ENCODE data around the gene ZFYVE28.

Gene ZFYVE28

GRCh38 chr4:2273657-2274319 is 144.7 kb downstream of the ZFYVE28 start:
- no peak overlapping the region for H3K4me3 ChIP-seq (ENCODE audit: low read length)
- no peak for TF ChIP-seq CTCF (IDR thresholded peaks at IDR 0.05; ENCODE audit: insufficient read depth, low read depth, low read length, missing control alignments)
- no peak for DNase-seq (ENCODE audit: low read depth)

- DNase-seq (ENCODE audit: low read depth) = no peak
- no peak for TF ChIP-seq CTCF (IDR thresholded peaks at IDR 0.05; ENCODE audit: insufficient read depth, low read depth, low read length, missing control alignments)
- H3K4me3 ChIP-seq (ENCODE audit: low read length) = no peak overlapping the region
Measured at GRCh38 chr4:2273221-2273620, 145.2 kb downstream of the ZFYVE28 start.

- TF ChIP-seq CTCF (IDR thresholded peaks at IDR 0.05; ENCODE audit: insufficient read depth, low read depth, low read length, missing control alignments) = no peak
- no peak overlapping the region for H3K4me3 ChIP-seq (ENCODE audit: low read length)
- no peak for DNase-seq (ENCODE audit: low read depth)
Measured at GRCh38 chr4:2272828-2273120, 145.7 kb downstream of the ZFYVE28 start.

- TF ChIP-seq CTCF (IDR thresholded peaks at IDR 0.05; ENCODE audit: insufficient read depth, low read depth, low read length, missing control alignments) = no peak
- DNase-seq (ENCODE audit: low read depth) = no peak
- H3K4me3 ChIP-seq (ENCODE audit: low read length) = no peak overlapping the region
Measured at GRCh38 chr4:2272026-2272827, 146.2 kb downstream of the ZFYVE28 start.

GRCh38 chr4:2271279-2272025 is 147.0 kb downstream of the ZFYVE28 start:
- no peak for TF ChIP-seq CTCF (IDR thresholded peaks at IDR 0.05; ENCODE audit: insufficient read depth, low read depth, low read length, missing control alignments)
- H3K4me3 ChIP-seq (ENCODE audit: low read length) = no peak overlapping the region
- DNase-seq (ENCODE audit: low read depth) = no peak

- DNase-seq (ENCODE audit: low read depth) = no peak
- TF ChIP-seq CTCF (IDR thresholded peaks at IDR 0.05; ENCODE audit: insufficient read depth, low read depth, low read length, missing control alignments) = no peak
- H3K4me3 ChIP-seq (ENCODE audit: low read length) = no peak overlapping the region
Measured at GRCh38 chr4:2270341-2271165, 147.9 kb downstream of the ZFYVE28 start.
